Measurements from ENCODE around the gene GINS2. TPM values are rescaled to one million over a fixed set of nuclear protein-coding genes. Genes with fewer than 3 reads are reported as not detected.

The GINS2 gene
- total and polyA plus RNA-seq, 2 donors (not counting 3 experiments of a cell fraction or from before 2014, with no cell fraction given): 10.4 to 24.1 TPM

DNA sequence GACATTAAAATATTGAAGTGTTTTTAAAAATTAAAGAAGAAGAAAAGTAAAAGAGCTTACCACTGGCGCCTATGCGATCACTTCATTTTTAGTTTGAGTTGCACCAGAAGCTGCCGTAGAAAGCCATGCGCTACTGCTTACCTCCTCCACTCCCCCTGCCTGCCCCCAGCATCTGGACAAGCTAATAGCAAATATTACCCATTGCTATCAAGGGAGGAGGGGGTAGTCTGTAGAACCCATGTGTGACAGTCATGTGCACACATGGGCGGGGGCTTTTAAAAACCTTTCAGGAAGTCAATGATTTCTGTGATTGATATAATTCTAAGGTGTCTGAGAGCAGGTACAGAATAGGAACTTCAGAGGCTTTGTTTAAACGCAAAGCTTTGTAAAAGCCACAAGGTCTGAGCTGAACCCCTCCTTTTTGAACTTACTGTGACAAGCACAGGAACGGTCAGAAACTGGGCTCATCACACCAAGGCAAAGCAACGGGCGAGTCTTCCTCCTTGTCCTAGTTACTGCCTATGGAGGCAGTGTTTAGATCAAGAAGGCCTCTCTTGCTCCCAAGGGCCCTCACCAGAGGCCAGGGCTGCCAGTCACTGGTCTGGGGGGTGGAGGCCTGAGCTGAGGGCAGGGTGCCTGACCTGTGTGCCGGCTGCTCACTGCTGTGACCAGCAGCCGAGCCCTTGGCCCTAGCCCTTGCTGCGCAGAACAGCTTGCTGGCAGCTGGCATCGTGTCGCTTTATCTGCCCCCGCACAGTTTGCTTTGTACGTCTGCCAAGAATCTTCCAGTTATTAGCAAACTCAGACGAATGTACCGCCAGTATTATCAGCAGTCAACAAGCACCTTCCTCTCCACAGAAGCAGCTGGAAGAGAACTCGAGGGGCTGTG is 15.0 kb downstream of the GINS2 start:
- Histone ChIP-seq H3K27me3 (ENCODE audit: control insufficient read depth in 2 of 2, insufficient read depth in 2 of 2, low read length in 2 of 2) (no peaks in the 10 kb centered on the region), H3K79me2 (ENCODE audit: control insufficient read depth, insufficient read depth, low read length) (no peaks in the 10 kb centered on the region), H3K4me2 (ENCODE audit: insufficient read depth, low read length) (no peak overlapping the region), H3K9me3 (replicated peaks; ENCODE audit: control insufficient read depth, insufficient read depth, low read length) (no peaks in the 10 kb centered on the region), H2AFZ (ENCODE audit: low read depth, low read length) (no peak overlapping the region), H3K4me1 (ENCODE audit: control insufficient read depth, extremely low read depth, insufficient read depth, low read length) (peaks cover 14% of the 10 kb centered on the region), H3K36me3 (ENCODE audit: control insufficient read depth in 2 of 2, extremely low read depth in 1 of 2, insufficient read depth in 2 of 2, low read length in 2 of 2) (peaks cover 0 to 3% of the 10 kb centered on the region in 2 experiments), H3K27ac (ENCODE audit: insufficient read depth, low read depth, low read length) (no peak overlapping the region), H4K20me1 (replicated peaks; ENCODE audit: control insufficient read depth, extremely low read depth, insufficient read depth, low read length) (no peaks in the 10 kb centered on the region), H3K9ac (replicated peaks; ENCODE audit: extremely low read depth, insufficient read depth, low read length) (no peak overlapping the region), H3K4me3 (replicated peaks in 1 of 3; ENCODE audit: insufficient read depth in 1 of 3, low read depth in 1 of 3, low read length in 3 of 3) (no peak overlapping the region), H3K9me1 (replicated peaks; ENCODE audit: control insufficient read depth, extremely low read depth, insufficient read depth, low read length) (no peaks in the 10 kb centered on the region)
- TF ChIP-seq GATA2 (IDR thresholded peaks at IDR 0.05; ENCODE audit: insufficient read depth, insufficient read length, low read depth, low read length): peak; percentile 61
- TF ChIP-seq FOS (IDR thresholded peaks at IDR 0.05; ENCODE audit: borderline replicate concordance, insufficient read depth, low read length): no peak
- TF ChIP-seq JUN (IDR thresholded peaks at IDR 0.05; ENCODE audit: borderline replicate concordance, insufficient read depth, insufficient read length, low read depth): no peak
- TF ChIP-seq CTCF (IDR thresholded peaks at IDR 0.05; ENCODE audit: extremely low read depth in 1 of 2, insufficient read depth in 1 of 2, low read depth in 1 of 2, low read length in 2 of 2): peak in 1 of 2 donors; percentile 0
- TF ChIP-seq POLR2AphosphoS5 (IDR thresholded peaks at IDR 0.05; ENCODE audit: insufficient read depth, low read depth, low read length): peak; percentile 53
- peak; percentile 19 for TF ChIP-seq POLR2A (IDR thresholded peaks at IDR 0.05; ENCODE audit: low read depth, low read length)
- intact Hi-C loops (cut with micrococcal nuclease) (loop anchor here (1.0 kb wide), 1 partner anchor 14 kb away; no protein-coding TSS in a partner anchor), dilution Hi-C loops (cut with MboI; ENCODE audit: extremely low pct_ligation_motif_present, low sequenced_read_pairs) (no loop called here)
- DNase-seq (ENCODE audit: low read depth, low spot score): peak; percentile 95
- ChIA-PET CTCF (interaction anchor here (1.0 to 8.1 kb wide), 7 partner anchors 10 to 58 kb away, joined by 3 to 73 read pairs (median 4); no protein-coding TSS in a partner anchor), POLR2A (no interaction called here)
- peak; percentile 79 for FAIRE-seq
- no TSS peak for BruUV-seq (replicated peaks)

Data from endothelial cell of umbilical vein (primary cell).